ENCODE results near the gene EIF4G2.

DNA sequence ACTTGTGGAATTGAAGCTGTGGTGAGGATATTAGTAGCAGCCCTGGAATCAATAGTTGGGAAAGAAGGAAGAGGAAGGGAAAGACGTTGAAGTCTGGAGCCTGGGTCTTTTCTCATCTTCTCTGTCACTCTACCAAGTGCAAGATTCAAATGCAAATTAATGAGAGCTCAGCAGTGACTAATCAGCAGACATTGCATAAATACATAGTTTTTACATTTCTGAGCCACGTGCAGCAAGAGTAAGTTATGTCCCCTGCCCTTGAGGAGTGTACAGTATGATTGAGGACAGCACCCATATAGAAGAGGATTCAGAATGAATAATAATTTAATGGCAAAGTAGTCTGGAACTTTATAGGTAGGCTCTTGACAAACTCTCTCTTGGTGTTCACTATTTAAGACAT lies 33.9 kb downstream of the EIF4G2 start:
- TF ChIP-seq, protein P1, sequence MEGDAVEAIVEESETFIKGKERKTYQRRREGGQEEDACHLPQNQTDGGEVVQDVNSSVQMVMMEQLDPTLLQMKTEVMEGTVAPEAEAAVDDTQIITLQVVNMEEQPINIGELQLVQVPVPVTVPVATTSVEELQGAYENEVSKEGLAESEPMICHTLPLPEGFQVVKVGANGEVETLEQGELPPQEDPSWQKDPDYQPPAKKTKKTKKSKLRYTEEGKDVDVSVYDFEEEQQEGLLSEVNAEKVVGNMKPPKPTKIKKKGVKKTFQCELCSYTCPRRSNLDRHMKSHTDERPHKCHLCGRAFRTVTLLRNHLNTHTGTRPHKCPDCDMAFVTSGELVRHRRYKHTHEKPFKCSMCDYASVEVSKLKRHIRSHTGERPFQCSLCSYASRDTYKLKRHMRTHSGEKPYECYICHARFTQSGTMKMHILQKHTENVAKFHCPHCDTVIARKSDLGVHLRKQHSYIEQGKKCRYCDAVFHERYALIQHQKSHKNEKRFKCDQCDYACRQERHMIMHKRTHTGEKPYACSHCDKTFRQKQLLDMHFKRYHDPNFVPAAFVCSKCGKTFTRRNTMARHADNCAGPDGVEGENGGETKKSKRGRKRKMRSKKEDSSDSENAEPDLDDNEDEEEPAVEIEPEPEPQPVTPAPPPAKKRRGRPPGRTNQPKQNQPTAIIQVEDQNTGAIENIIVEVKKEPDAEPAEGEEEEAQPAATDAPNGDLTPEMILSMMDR (IDR thresholded peaks at IDR 0.05; ENCODE audit: control extremely low read depth in 1 of 3, insufficient read depth in 1 of 3, low read depth in 1 of 3, low read length in 3 of 3): no peak
- TF ChIP-seq, protein P2, sequence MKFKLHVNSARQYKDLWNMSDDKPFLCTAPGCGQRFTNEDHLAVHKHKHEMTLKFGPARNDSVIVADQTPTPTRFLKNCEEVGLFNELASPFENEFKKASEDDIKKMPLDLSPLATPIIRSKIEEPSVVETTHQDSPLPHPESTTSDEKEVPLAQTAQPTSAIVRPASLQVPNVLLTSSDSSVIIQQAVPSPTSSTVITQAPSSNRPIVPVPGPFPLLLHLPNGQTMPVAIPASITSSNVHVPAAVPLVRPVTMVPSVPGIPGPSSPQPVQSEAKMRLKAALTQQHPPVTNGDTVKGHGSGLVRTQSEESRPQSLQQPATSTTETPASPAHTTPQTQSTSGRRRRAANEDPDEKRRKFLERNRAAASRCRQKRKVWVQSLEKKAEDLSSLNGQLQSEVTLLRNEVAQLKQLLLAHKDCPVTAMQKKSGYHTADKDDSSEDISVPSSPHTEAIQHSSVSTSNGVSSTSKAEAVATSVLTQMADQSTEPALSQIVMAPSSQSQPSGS (IDR thresholded peaks at IDR 0.05; ENCODE audit: low read length): no peak
- no peak for TF ChIP-seq CREB1 (IDR thresholded peaks at IDR 0.05)

Measured in H1 (cell line).